ENCODE measurements around the gene PKNOX2.

The PKNOX2 gene

GRCh38 chr11:125401746-125402145 is 237.2 kb downstream of the PKNOX2 start:
- no peak for DNase-seq (ENCODE audit: low read depth in 4 of 4, low spot score in 1 of 4)

DNA sequence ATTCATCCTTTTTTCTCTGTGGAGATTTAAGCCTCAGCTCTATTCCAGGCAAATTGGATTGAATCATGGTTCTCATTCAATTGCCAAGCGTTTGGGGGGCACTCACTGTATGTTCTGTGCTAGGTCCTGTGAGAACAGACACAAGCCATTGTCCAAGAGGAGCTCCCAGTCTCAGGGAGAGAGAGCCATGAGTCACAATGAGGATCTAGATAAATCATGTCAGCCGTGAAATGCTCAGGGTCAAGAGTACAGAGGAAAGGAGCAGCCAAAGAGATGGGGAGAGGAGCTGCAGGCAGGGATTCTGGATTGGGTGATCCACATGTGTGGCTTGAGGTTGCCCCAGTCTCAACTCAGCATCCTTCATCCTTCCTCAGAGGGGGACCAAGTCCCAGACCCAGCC is 237.9 kb downstream of the PKNOX2 start:
- no peak for DNase-seq (ENCODE audit: low read depth in 4 of 4, low spot score in 1 of 4)

DNA sequence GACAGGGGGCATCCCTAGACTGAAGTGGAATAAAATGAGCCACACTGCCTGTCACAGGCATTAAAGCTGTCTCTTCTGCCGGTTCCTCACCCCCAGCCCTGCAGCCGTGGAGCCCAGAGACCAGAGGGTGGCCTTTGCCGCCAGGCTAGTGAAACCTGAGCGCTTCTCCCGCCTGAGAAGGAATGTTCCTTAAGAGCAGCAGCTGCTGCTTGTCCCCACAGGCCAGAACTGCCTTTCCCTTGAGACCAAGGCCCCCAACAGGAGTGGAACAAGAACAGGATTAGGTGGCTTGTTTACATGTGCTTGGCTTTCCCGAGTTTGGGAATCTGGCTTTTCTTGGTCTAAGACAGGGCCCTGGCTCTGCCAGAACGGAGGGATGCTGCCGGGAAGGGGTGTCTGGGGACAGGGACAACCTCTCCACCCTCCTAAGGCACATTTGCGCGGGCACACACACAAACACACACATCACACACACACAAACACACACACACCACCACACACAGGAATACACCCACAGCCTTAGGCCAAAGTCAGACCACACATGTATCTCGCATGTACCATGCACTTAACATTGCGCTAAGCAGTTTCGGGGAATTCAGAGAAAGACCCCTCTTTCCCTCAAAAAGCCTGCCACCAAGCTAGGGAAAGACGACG is 239.7 kb downstream of the PKNOX2 start:
- DNase-seq (ENCODE audit: low read depth in 4 of 4, low spot score in 1 of 4): no peak

GRCh38 chr11:125404811-125405790 is 240.6 kb downstream of the PKNOX2 start:
- DNase-seq (ENCODE audit: low read depth in 4 of 4, low spot score in 1 of 4): peak; percentile 46 to 60 (median 54)

- DNase-seq (ENCODE audit: low read depth in 4 of 4, low spot score in 1 of 4): no peak
Observed at GRCh38 chr11:125407046-125407445, 242.5 kb downstream of the PKNOX2 start.

DNA sequence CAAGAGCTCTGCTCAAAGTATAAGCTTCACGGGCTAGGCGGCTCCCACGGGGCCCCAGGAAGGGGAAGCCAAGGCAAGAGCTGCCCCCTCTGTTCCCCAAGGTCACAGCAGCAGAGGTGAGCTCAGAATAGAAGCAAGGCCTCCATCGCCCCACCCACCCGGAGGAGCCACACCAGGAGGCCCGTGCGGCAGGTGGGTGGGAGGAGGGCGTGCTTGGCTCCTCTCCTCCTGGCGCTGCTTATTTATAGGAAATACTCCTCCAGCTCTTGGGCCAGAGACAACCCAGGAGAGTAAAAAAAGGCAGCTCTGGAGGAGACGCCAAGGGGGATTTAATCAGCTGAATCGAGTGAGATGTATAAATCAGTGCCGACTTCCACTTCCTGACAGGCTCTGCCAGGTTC is 243.8 kb downstream of the PKNOX2 start:
- DNase-seq (ENCODE audit: low read depth in 4 of 4, low spot score in 1 of 4): no peak

DNA sequence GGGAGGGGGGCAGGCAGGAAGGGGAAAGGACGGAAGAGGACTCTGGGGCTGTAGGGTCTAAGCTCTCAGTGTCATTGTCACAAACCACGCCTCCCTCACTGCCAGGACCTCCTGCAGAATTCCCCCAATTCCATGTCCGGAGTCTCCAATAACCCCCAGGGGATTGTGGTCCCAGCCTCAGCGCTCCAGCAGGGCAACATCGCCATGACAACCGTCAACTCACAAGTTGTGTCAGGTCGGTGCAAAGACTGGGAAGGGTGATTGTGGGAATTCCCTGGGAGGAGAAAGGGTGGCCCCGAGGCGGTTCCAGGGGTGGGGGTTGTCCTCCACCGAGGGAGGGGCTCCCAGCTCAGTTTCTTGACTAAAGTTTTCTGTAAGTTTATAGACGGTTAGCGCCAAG is 245.5 kb downstream of the PKNOX2 start:
- no peak for DNase-seq (ENCODE audit: low read depth in 4 of 4, low spot score in 1 of 4)

GRCh38 chr11:125412177-125412496 is 247.6 kb downstream of the PKNOX2 start:
- no peak for DNase-seq (ENCODE audit: low read depth in 4 of 4, low spot score in 1 of 4)

DNA sequence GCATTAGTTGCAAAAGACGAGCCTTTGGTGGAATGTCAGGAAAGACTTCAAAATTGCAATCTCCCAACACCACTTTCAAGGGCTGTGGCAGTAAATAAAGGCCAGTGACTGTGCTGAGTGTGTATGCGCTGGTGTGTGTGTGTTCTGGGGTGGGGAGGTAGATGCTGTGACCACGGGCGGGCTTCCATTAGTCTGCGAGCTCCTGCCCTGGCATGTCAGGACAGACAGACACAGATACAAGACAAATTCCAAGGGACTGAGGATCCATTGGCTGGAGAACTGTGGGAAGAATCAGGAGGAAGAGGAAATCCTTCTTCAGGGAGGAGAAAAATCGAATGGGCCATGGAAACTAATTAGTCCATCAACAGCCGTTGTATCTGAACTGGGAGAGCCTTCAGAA is 248.0 kb downstream of the PKNOX2 start:
- no peak for DNase-seq (ENCODE audit: low read depth in 4 of 4, low spot score in 1 of 4)

DNA sequence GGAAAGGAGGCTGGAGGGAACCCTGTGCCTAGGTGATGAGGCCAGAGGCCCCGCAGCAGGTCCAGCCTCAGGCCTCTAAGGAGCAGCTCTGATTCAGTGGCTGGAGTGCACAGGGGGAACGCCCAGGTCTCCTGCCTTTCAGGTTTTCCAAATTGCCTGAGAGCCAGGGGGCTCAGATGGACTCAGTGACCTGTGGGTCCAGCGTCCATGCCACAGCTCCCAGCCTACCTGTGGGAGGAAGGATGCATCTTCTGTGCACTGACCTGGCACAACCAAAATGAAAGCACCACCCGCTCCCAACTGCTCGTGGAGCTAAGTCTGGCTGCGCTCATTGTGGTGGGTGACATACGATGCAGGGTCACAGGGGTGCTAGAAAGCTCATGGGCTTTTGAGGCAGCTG is 248.7 kb downstream of the PKNOX2 start:
- DNase-seq (ENCODE audit: low read depth in 4 of 4, low spot score in 1 of 4): no peak

DNA sequence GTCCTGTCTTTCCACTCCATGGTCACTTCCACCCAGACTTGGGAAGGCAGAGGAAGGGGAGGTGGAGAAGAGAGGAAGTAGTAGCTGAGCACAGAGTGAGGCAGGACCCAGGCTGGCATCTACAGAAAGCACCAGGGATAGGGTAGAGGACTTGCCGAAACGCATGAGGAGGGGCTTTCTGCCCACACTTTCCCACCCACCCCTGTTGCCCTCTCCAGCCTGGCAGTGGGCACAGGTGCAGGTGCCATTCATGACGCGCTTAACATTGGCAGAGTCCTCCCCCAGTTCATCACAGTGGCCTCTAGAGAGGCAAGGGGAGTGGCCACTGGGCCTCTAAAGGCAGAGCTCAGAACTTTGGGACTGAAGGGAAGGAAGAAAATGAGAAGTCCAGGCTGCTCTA is 249.6 kb downstream of the PKNOX2 start:
- DNase-seq (ENCODE audit: low read depth in 4 of 4, low spot score in 1 of 4): no peak

DNA sequence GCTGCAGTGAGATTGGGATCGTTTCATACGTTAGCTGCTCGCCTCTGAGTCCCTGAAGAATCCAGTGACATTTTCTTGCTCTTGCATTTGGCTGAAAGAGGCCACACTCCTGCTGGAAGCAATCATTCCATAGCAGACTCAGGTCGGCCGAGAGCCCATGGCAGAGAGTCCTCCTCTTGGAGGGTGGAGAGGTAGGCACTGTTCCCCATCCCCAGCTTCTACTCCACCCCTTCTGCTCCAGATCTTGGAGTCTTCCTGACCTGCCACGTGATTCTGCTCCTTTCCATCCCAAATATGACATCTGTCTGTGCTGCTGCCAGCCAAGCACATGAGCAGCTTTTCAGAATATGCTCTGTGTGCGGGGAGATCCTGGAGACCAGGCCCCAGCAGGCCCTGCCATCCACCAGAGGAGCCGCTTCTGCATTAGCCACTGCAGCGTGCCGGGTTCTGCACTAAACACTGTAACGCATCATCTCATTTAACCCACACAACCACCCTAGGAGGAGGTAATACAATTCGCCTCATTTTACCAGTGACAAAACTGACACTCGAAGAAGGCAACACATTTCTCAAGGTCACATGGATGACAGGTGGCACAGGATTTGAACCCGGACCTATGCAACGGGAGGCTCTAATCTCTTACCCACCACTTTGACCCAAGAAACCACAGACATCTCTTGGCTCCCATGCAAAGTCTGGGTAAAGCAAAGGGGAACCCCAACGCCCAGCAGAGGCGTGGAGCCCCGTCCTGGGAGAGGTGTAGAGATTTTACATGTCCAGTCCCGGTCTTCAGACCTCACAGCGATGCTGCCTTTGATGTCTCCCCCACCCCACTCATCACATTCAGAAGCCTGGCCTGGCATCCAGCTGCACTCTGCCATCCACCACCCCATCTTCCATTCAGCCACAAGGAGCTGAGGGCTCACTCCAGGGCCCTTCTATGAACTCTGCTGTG is 252.7 kb downstream of the PKNOX2 start:
- no peak for DNase-seq (ENCODE audit: low read depth in 4 of 4, low spot score in 1 of 4)

DNA sequence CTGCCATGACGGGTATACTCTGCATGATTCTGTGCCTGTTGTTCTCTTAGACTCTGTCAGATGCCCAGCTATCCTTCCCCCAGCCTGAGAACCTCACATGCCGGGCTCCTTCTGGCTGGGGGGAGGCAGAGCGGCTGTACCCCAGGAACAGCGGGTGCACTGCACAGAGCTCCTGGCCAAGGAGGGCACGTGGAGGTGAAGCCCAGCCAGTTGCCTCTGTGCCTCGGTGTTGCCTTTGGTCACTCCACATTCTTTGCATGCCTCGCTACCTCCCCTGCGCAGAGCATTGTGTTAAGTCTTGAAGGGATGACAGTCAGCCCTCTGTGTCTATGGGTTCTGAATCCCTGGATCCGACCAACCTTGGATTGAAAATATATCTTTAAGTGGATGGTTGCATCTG is 253.8 kb downstream of the PKNOX2 start:
- DNase-seq (ENCODE audit: low read depth in 4 of 4, low spot score in 1 of 4): no peak

- DNase-seq (ENCODE audit: low read depth in 4 of 4, low spot score in 1 of 4): no peak
Observed at GRCh38 chr11:125422681-125423080, 258.1 kb downstream of the PKNOX2 start.

DNA sequence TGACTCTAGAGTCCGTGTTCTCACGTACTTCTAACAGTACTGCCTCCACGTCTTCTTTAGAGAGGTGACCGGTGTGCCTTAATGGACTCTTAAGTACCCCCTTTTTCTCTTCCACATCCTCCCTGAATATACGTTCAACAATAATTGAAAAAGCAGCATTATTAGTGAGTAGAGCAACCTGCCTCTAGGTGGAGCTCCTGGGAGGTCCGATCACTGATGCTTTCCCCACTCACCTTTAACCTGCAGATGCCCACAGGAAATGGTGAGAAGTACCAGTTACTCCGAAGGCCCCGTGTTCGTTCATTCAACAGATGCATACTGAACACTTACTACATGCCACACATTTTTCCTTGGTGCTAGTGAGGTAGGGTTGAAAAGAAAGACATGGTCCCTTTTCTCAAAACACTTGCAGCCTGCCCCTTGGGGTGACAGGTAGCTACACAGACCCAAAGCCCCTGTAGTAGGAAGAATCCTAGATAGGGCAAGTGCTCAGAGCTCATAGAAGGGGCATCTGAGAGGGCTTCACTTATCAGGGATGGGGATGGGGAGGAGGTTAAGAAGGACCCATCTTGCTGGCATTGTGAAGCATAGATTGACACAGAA is 258.8 kb downstream of the PKNOX2 start:
- DNase-seq (ENCODE audit: low read depth in 4 of 4, low spot score in 1 of 4): no peak

GRCh38 chr11:125425601-125426000 is 261.1 kb downstream of the PKNOX2 start:
- no peak for DNase-seq (ENCODE audit: low read depth in 4 of 4, low spot score in 1 of 4)

DNA sequence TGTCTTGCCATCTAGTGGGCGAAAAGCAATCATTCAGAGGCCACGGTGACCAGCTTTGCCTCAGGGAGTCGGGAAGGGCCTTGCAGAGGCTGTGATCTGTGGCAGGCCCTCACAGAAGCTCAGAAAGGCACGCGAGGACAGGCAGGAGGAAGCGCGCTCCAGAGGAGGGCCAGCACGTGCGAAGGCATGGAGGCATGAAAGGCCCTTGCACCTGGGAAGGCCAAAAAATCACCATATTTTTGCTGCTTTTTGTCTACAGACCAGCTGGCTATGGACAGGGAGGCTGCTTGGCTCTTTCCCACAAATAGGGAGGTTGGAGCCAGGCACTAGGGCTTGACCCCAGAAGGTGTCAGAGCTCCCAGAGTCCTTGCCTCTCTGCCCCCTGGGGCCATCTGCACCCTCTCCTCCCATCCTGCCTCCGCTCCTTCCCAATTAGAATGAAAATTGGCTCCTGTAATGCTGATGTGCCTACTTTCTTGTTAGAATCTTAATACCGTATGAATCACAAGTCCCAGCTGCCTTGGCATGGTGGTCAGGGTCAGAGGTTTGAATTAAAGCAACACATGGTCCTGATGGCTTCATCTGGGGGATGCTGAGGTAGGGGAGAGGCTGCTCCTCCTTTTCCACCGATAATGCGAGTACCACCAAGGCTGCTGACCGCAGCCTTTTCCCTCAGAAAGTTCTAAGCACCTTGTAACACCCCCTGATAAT is 262.4 kb downstream of the PKNOX2 start:
- DNase-seq (ENCODE audit: low read depth in 4 of 4, low spot score in 1 of 4): no peak

- no peak for DNase-seq (ENCODE audit: low read depth in 4 of 4, low spot score in 1 of 4)
Observed at GRCh38 chr11:125428486-125429173, 264.1 kb downstream of the PKNOX2 start.

- DNase-seq (ENCODE audit: low read depth in 4 of 4, low spot score in 1 of 4): peak in 3 of 4 experiments; percentile 13 to 41 (median 24)
Observed at GRCh38 chr11:125429174-125429707, 264.7 kb downstream of the PKNOX2 start.

All from stimulated activated CD4-positive, alpha-beta T cell treated with anti-CD3 and anti-CD28 coated beads, Interleukin-1b, Interleukin-23, amount 100 ng/mL, for 24 hours (primary cell).